ENCODE data around the gene GLB1L2.
"Not testable (repeated sequence)": the region's sequence is repeated elsewhere in the genome, so short reads cannot be mapped to it uniquely, and the experiment has no call there.

Gene GLB1L2

GRCh38 chr11:134331354-134332188, at the start of gene GLB1L2:
Gene GLB1L2, plus strand, starts transcription at chr11:134331988. Its CDS starts 74 bp downstream, at chr11:134332062.
- peak; percentile 74 to 77 for DNase-seq

GRCh38 chr11:134282121-134283045, 49.4 kb upstream of the GLB1L2 start:
- no peak for DNase-seq

- DNase-seq: no peak
Measured at GRCh38 chr11:134283461-134284230, 48.1 kb upstream of the GLB1L2 start.

- not testable (repeated sequence) for DNase-seq
Measured at GRCh38 chr11:134284349-134284748, 47.4 kb upstream of the GLB1L2 start.

GRCh38 chr11:134287561-134287960, 44.2 kb upstream of the GLB1L2 start:
- DNase-seq: no peak

GRCh38 chr11:134288486-134288885, 43.3 kb upstream of the GLB1L2 start:
- DNase-seq: no peak

- no peak for DNase-seq
Measured at GRCh38 chr11:134289167-134289566, 42.6 kb upstream of the GLB1L2 start.

GRCh38 chr11:134289789-134290188, 42.0 kb upstream of the GLB1L2 start:
- no peak for DNase-seq

- DNase-seq: no peak
Measured at GRCh38 chr11:134290646-134291045, 41.1 kb upstream of the GLB1L2 start.

GRCh38 chr11:134291196-134291595, 40.6 kb upstream of the GLB1L2 start:
- DNase-seq: no peak

GRCh38 chr11:134292661-134293060, 39.1 kb upstream of the GLB1L2 start:
- DNase-seq: no peak

- no peak for DNase-seq
Measured at GRCh38 chr11:134293119-134294113, 38.4 kb upstream of the GLB1L2 start.

- DNase-seq: no peak
Measured at GRCh38 chr11:134294664-134295063, 37.1 kb upstream of the GLB1L2 start.

GRCh38 chr11:134312223-134312622, 19.6 kb upstream of the GLB1L2 start:
- DNase-seq: no peak

GRCh38 chr11:134312807-134313206, 19.0 kb upstream of the GLB1L2 start:
- DNase-seq: no peak

GRCh38 chr11:134313379-134313778, 18.4 kb upstream of the GLB1L2 start:
- DNase-seq: no peak

GRCh38 chr11:134313821-134314607, 17.8 kb upstream of the GLB1L2 start:
- DNase-seq: no peak

- no peak for DNase-seq
Measured at GRCh38 chr11:134317103-134317502, 14.7 kb upstream of the GLB1L2 start.

- DNase-seq: not testable (repeated sequence)
Measured at GRCh38 chr11:134321373-134321772, 10.4 kb upstream of the GLB1L2 start.

GRCh38 chr11:134322553-134322952, 9.2 kb upstream of the GLB1L2 start:
- DNase-seq: no peak

GRCh38 chr11:134328433-134328832, 3.4 kb upstream of the GLB1L2 start:
- no peak for DNase-seq
